ENCODE measurements around the gene SIDT1.
"Not testable (repeated sequence)": the region's sequence is repeated elsewhere in the genome, so short reads cannot be mapped to it uniquely, and the experiment has no call there.

The SIDT1 gene

DNA sequence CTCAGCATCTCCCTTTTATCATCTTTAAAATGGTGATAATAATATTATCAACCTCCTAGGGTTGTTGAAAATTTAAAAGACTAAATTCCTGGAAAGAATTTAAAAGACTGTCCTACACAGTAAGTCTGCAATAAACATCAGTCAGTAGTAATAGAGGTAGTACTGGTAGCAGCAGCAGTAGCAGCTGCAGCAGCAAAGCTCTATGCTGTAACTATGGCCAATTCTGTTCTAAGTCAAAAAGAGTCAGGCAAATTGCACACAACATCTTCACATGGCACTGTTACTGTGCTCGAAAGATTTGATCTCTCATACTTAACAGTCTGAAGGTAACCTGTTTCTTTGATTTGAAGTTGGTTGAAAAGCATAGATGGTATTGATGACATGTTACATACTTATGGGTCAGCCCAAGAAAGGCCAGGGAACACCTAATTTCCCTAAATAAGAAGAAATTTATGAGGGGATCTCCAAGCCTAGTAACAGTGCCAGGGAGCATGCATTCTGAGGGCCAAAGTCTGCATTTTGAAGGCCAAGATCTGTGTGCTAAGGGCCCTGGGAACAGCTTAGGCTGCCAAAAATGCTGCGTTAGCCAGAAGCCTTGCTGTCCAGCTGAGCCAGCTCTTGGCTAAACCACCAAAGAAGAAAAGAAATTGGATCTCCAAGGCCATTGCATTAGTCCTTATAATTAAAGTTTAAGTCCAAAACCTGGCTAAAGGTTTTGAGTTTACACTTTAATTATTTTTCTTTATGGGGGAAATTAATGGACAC, 68.2 kb downstream of the SIDT1 start:
- no peak for DNase-seq

GRCh38 chr3:113601240-113601639, 68.9 kb downstream of the SIDT1 start:
- DNase-seq: no peak

DNA sequence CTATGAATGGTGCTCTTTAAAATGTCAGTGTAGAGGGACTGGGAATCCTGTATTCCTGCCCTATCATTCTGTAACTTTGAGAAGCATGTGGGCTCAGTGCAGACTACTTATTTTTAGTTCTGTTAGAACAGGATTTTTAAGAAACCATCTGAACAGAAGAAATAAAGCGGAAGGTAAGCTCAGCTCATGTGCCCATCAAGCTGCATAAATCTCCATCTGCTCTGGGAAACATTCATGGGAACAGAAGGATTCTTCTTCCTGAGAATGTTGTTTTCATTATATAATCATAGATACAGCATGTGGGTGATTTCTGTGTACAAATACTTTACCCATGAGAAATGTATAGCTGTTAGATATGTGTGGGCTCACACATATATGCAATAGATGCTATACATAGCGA, 69.9 kb downstream of the SIDT1 start:
- DNase-seq: no peak

DNA sequence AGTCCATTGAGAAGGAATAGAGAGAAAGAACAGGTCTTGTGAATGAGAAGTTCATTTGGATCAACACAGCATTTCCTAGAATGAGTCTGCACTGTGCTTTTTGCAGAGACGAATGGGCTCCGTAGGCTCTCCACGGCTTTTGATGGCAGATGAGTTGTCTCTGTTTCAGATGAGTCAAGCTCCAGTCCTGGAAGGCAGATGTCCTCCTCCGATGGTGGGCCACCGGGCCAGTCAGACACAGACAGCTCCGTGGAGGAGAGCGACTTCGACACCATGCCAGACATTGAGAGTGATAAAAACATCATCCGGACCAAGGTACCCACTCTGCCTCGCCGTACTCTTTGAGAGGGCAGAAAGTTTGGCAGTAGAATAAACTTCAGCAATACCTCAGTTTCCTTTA, 70.5 kb downstream of the SIDT1 start:
- DNase-seq: no peak

DNA sequence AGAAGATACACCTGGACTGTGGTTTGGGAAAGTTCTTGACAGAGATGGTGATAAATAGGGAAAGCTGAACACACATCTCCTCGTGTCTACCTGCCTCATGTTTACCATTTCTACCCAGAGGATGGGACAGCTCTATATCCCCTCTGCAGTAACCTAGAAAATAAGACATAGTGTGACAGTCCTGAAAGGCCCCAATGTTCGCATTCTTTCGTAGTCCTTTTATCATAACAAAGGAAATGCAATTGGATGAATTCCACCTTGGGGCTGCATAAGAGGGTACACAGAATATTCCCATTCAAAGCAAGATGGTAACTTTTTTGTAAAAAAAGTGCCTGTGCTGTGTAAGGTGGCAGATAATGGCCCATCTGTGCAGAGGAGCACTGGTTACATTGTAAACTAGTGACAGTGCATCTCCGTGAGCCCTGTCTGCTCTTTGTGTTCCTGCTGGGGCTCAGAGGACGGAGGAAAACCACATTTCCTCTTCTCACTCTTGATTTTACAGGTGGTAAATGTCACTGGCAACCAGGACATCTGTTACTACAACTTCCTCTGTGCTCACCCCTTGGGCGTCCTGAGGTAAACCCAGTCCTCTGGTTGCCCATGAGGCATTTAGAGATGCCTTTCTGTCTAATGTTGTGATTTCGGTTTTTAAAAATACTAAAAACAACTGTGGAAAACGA, 74.3 kb downstream of the SIDT1 start:
- peak; percentile 43 for DNase-seq

DNA sequence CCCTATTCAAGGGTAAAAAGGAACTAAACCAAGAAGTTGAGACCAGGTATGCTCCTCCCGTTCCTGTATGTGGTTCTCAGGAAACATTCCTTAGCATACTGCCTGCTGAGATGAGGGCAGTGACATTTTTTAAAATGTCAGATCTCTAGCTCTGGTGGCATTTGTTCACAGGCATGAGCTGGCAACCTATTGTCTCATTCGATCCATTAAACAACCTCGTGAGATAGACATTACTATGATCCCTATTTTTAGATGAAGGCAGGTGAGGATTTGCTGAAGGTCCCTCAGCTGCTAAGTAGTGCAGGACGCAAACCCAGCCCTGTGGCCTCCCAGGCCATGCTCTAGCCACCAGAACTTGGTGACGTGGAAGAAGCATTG, 74.9 kb downstream of the SIDT1 start:
- DNase-seq: no peak

GRCh38 chr3:113614402-113614801, 82.0 kb downstream of the SIDT1 start:
- no peak for DNase-seq

- DNase-seq: no peak
Observed at GRCh38 chr3:113615976-113616375, 83.6 kb downstream of the SIDT1 start.

DNA sequence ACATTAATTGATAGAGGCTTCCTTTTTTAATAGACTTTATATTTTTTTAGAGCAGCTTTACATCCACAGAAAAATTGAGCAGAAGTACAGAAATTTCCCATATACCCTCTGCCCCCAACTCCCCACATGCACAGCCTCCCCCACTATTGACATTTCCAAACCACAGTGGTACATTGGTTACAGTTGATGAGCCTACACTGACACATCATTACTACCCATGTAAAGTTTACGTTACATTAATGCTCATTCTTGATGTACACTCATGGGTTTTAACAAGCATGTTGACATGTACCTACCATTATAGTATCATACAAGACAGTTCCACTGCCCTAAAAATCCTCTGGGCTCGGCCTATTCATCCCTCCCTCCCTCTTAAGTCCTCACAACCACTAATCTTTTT, 85.4 kb downstream of the SIDT1 start:
- DNase-seq: no peak

DNA sequence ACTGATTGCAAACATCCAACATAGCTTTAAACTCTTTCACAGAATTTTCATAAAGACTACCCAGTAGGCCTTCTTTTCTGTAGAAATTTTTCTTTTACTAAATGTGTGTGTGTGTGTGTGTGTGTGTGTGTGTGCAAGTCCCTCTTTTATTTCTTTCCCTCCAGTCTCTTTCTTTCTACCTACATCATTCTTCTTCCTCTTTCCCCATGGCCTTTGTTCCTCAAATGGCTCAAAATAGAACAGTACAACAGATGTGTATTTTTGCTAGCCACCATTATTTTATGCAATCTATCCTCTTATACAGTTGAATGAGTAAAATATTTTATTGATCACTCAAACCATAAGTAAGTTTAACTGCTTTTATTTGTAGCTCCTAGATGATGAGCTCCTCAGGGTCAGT, 87.7 kb downstream of the SIDT1 start:
- DNase-seq: no peak

DNA sequence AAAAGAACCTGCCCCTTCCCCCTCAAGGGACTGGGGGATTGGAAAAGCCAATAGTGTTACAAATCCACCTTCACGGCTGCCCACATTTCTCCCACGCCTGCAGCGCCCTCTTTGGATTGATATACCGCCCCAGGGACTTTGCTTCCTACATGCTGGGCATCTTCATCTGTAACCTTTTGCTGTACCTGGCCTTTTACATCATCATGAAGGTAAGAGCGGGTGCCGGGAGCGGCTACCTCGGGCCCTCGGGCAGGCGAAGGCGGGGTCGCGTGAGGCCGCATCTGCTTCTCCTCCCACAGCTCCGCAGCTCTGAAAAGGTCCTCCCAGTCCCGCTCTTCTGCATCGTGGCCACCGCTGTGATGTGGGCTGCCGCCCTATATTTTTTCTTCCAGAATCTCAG, 91.0 kb downstream of the SIDT1 start:
- DNase-seq: no peak

DNA sequence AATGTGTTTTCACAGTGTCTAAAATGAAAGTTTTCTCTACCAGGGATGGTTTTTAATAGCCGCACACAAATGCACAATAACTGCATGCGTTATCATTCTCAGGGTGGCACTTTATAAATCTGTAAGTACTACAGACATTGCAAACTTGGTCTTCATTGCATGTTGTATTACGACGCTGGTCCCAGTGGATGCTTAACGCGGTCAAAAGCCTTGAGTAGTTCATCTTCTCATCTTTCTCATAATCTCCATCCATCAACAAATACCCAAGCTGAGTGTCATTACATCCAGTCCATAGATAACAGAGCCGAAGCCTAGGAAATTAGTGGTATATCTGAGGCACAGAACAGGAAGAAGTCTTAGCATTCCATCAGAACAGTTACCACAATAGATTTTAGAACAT, 91.5 kb downstream of the SIDT1 start:
- no peak for DNase-seq

DNA sequence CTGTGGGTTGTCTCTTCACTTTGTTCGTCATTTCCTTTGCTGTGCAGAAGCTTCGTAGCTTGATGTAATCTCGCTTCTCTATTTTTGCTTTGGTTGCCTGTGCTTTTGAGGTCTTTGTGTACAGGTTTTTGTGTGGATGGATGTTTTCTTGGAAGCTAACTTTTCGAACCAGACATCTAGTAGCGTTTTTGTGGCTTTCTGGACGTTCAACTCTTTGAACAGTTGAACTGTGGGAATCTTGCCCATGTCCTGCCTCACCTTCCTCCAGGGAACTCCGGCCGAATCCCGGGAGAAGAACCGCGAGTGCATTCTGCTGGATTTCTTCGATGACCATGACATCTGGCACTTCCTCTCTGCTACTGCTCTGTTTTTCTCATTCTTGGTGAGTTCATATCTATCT, 93.5 kb downstream of the SIDT1 start:
- DNase-seq: no peak

DNA sequence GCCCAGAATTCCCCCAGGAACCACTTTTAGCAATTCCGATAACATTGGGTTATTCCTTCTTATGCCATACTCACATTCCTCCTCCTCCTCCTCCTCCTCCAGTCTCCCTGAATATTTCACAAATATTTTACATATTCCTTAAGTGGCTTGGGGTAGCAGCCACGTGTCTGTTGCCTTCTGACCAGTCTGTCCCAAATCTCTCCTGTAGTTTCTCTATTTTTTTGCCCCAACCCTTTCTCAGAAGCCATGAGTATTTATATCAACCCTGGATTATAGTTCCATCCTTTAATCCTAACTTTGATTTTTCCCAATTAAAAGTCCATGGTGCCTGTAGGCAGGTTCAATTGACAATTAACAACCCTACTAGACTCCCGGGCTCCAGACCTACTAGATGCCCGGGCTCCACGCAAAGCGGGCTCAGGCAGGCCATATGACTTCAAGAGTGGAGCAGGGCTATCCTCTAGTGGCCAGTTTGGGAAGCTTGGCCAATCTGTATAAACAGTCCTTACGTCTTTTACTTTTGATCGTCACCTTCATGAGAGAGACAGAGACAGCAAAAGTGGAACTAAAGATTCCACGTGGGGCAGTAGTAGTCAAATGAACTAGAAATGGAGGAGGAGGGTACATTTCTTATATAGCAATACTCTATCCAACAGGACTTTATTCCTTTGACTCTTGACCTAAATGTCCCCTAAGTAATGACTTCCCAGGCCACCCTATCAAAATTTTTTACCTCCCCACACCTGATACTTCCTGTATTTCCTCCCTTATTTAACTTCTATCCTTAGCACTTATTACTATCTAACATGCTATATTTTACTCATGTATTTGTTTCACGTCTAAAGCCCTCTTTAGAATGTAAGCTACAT, 94.4 kb downstream of the SIDT1 start:
- peak; percentile 28 for DNase-seq

DNA sequence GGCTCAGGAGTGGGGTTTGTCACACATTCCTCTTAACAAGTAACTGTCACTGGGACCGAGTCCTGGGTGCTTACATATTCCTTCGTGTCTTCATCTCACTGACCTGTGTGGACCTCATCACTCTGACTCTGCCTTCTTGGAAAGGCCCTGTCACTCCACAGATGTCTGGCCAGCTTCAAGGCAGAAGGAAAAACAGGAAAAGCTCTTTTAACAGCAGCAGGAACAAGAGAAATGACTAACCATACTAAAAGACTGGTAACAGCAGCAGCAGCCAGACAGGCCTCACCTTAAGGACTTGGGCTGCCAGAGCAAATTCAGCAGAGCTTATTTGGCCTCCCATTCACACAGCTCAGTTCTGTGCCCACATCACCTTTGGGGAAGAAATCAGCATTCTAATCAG, 96.0 kb downstream of the SIDT1 start:
- DNase-seq: no peak

DNA sequence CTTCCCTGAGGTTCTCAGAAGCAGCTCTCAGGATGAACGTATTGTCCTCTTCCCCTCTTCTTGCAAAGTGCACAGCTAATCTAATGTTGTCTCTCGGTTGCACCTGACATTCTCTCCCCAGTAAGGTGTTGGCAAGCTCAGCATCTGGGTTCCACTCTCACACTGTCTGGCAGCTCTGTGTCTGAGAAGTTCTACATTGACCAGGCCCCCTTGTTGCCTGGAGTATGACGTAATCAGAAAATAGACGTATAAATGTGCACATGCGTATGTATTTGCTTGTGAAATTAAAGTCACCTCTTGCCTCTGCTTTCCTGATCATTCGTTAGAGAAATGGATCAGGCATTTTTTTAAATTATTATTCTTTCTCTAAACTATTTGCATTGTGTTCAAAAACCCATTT, 96.4 kb downstream of the SIDT1 start:
- no peak for DNase-seq

GRCh38 chr3:113629584-113630421, 97.4 kb downstream of the SIDT1 start:
- DNase-seq: no peak

DNA sequence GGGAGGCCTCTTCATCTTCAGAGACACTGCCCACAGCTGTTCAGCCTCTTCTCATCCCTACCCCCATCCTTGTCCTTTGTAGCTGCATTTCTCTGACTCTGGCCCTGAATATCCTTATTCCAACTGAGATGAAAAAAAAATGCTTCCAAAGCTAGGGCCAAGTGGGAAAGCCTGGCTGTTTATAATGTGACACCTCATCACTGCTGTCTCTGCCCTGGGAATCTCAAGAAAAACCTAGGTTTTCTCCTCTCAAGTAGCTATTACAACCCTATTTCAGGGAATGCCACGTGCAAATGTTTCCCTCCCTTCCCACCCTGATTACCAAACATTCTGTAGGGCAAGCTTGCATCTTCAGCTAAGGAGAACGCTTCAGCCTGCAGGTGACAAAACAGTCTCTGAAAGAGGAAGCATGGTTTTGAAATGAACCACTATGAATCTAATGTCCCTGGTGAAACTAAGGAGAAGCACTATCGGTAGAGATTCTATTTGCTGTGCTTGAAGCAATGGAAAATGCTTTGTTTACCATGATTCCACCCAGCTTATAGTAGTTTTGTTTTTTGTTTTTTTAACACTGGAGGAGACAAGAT, 98.7 kb downstream of the SIDT1 start:
- no peak for DNase-seq

- DNase-seq: no peak
Observed at GRCh38 chr3:113631573-113631972, 99.2 kb downstream of the SIDT1 start.

DNA sequence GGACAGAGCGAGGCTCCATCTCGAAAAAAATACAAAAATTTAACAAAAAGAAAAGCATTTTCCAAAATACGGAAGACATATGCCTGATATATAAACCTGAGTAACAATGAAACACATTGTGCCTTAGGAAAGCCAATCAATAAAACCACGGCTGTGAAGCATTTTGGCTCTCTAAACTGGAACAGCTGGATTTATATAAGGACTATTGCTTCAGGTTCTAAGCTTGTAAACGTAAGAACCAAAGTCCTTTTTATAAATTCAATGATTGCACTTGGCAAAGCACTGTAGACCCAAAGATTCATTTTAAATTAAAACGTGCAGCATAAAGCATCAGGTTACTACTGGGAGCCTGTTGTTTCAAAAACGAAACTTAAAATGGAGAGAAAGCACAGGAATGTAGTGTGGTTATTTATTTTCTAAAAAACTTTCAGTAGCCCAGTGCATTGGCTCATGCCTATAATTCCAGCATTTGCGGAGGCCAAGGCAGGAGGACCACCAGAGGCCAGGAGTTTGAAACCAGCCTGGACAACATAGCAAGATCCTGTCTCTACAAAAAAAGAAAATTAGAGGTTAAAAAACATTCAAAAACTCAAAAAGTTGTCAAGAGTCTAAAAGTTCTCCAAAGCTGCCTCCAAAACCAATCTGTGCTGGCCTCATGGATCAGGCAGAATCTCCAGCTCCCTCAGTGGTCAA, 102.6 kb downstream of the SIDT1 start:
- no peak for DNase-seq

DNA sequence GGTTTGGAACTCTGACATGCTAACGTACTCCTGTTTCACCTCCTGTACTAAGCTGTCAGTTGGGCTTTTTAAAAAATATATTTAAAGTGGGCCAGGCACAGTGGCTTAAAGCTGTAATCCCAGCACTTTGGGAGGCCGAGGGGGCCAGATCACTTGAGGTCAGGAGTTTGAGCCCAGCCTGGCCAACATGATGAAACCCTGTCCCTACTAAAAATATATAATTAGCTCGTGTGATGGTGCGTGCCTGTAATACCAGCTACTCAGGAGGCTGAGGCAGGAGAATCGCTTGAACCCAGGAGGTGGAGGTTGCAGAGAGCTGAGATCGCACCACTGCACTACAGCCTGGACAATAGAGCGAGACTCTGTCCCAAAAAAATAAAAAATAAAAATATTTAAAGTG, 103.7 kb downstream of the SIDT1 start:
- not testable (repeated sequence) for DNase-seq

DNA sequence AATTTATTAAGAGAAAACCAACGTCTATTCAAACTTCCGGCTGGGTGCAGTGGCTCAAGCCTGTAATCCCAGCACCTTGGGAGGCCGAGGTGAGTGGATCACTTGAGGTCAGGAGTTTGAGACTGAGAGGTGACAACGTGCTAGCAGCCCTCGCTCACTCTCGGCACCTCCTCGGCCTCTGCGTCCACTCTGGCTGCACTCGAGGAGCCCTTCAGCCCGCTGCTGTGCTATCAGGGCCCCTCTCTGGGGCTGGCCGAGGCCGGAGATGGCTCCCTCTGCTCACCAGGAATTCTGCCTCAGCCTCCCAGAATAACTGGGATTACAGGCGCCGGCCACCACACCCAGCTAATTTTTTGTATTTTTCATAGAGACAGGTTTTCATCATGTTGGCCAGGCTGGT, 105.4 kb downstream of the SIDT1 start:
- DNase-seq: no peak

All from stimulated activated CD8-positive, alpha-beta memory T cell treated with anti-CD3 and anti-CD28 coated beads, Interleukin-4, amount 100 ng/mL, for 48 hours (primary cell).